Measurements from ENCODE around the gene OR13G1.

Gene OR13G1

GRCh38 chr1:247680171-247680570 lies 632 bp upstream of the OR13G1 start:
- CTCF ChIA-PET: no interaction called here
- no peak overlapping the region for H3K4me3 ChIP-seq (ENCODE audit: low read depth, low read length)
- no peak for DNase-seq (ENCODE audit: low read depth, low spot score)
- POLR2A ChIA-PET: no interaction called here
- TF ChIP-seq CTCF (IDR thresholded peaks at IDR 0.05; ENCODE audit: insufficient read depth, low read length, missing control alignments): no peak

- CTCF ChIA-PET: no interaction called here
- H3K4me3 ChIP-seq (ENCODE audit: low read depth, low read length): no peak overlapping the region
- no peak for DNase-seq (ENCODE audit: low read depth, low spot score)
- no peak for TF ChIP-seq CTCF (IDR thresholded peaks at IDR 0.05; ENCODE audit: insufficient read depth, low read length, missing control alignments)
- POLR2A ChIA-PET: no interaction called here
These were observed 10.3 kb downstream of the OR13G1 start for GRCh38 chr1:247669225-247669624.

GRCh38 chr1:247656221-247656875 lies 23.2 kb downstream of the OR13G1 start:
- ChIA-PET POLR2A (no interaction called here), CTCF (no interaction called here)
- no peak for TF ChIP-seq CTCF (IDR thresholded peaks at IDR 0.05; ENCODE audit: insufficient read depth, low read length, missing control alignments)
- no peak for DNase-seq (ENCODE audit: low read depth, low spot score)
- no peak overlapping the region for H3K4me3 ChIP-seq (ENCODE audit: low read depth, low read length)

GRCh38 chr1:247653040-247653439 lies 26.5 kb downstream of the OR13G1 start:
- CTCF ChIA-PET: no interaction called here
- DNase-seq (ENCODE audit: low read depth, low spot score): no peak
- TF ChIP-seq CTCF (IDR thresholded peaks at IDR 0.05; ENCODE audit: insufficient read depth, low read length, missing control alignments): no peak
- POLR2A ChIA-PET: no interaction called here
- H3K4me3 ChIP-seq (ENCODE audit: low read depth, low read length): no peak overlapping the region

GRCh38 chr1:247647864-247648263 lies 31.7 kb downstream of the OR13G1 start:
- POLR2A ChIA-PET: no interaction called here
- H3K4me3 ChIP-seq (ENCODE audit: low read depth, low read length): no peak overlapping the region
- no peak for TF ChIP-seq CTCF (IDR thresholded peaks at IDR 0.05; ENCODE audit: insufficient read depth, low read length, missing control alignments)
- CTCF ChIA-PET: no interaction called here
- DNase-seq (ENCODE audit: low read depth, low spot score): no peak

GRCh38 chr1:247646867-247647266 lies 32.7 kb downstream of the OR13G1 start:
- no peak for DNase-seq (ENCODE audit: low read depth, low spot score)
- CTCF ChIA-PET: no interaction called here
- no peak for TF ChIP-seq CTCF (IDR thresholded peaks at IDR 0.05; ENCODE audit: insufficient read depth, low read length, missing control alignments)
- POLR2A ChIA-PET: no interaction called here
- H3K4me3 ChIP-seq (ENCODE audit: low read depth, low read length): no peak overlapping the region

Measured in AG04449 (cell line).